Measurements from ENCODE around the gene MEDAG.

- TF ChIP-seq CTCF (conservative IDR thresholded peaks at IDR 0.05; ENCODE audit: low read depth in 2 of 2) (no peak), CREB1 (CRISPR knock-in tag; IDR thresholded peaks at IDR 0.05; ENCODE audit: low read depth) (no peak), EZH2phosphoT487 (IDR thresholded peaks at IDR 0.05; ENCODE audit: unreplicated experiment) (no peak), POLR2AphosphoS5 (IDR thresholded peaks at IDR 0.05; ENCODE audit: low read depth) (no peak), EZH2 (IDR thresholded peaks at IDR 0.05; ENCODE audit: low read depth, unreplicated experiment) (no peak), NANOG (IDR thresholded peaks at IDR 0.05; ENCODE audit: borderline replicate concordance) (no peak), JUNB (IDR thresholded peaks at IDR 0.05; ENCODE audit: unreplicated experiment) (no peak), ZNF114 (CRISPR knock-in tag; IDR thresholded peaks at IDR 0.05) (no peak)
- TF ChIP-seq, protein P1, sequence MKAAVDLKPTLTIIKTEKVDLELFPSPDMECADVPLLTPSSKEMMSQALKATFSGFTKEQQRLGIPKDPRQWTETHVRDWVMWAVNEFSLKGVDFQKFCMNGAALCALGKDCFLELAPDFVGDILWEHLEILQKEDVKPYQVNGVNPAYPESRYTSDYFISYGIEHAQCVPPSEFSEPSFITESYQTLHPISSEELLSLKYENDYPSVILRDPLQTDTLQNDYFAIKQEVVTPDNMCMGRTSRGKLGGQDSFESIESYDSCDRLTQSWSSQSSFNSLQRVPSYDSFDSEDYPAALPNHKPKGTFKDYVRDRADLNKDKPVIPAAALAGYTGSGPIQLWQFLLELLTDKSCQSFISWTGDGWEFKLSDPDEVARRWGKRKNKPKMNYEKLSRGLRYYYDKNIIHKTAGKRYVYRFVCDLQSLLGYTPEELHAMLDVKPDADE (IDR thresholded peaks at IDR 0.05) = no peak
- TF ChIP-seq, protein P2, sequence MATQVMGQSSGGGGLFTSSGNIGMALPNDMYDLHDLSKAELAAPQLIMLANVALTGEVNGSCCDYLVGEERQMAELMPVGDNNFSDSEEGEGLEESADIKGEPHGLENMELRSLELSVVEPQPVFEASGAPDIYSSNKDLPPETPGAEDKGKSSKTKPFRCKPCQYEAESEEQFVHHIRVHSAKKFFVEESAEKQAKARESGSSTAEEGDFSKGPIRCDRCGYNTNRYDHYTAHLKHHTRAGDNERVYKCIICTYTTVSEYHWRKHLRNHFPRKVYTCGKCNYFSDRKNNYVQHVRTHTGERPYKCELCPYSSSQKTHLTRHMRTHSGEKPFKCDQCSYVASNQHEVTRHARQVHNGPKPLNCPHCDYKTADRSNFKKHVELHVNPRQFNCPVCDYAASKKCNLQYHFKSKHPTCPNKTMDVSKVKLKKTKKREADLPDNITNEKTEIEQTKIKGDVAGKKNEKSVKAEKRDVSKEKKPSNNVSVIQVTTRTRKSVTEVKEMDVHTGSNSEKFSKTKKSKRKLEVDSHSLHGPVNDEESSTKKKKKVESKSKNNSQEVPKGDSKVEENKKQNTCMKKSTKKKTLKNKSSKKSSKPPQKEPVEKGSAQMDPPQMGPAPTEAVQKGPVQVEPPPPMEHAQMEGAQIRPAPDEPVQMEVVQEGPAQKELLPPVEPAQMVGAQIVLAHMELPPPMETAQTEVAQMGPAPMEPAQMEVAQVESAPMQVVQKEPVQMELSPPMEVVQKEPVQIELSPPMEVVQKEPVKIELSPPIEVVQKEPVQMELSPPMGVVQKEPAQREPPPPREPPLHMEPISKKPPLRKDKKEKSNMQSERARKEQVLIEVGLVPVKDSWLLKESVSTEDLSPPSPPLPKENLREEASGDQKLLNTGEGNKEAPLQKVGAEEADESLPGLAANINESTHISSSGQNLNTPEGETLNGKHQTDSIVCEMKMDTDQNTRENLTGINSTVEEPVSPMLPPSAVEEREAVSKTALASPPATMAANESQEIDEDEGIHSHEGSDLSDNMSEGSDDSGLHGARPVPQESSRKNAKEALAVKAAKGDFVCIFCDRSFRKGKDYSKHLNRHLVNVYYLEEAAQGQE (IDR thresholded peaks at IDR 0.05; ENCODE audit: unreplicated experiment) = no peak
- TF ChIP-seq, protein P3, sequence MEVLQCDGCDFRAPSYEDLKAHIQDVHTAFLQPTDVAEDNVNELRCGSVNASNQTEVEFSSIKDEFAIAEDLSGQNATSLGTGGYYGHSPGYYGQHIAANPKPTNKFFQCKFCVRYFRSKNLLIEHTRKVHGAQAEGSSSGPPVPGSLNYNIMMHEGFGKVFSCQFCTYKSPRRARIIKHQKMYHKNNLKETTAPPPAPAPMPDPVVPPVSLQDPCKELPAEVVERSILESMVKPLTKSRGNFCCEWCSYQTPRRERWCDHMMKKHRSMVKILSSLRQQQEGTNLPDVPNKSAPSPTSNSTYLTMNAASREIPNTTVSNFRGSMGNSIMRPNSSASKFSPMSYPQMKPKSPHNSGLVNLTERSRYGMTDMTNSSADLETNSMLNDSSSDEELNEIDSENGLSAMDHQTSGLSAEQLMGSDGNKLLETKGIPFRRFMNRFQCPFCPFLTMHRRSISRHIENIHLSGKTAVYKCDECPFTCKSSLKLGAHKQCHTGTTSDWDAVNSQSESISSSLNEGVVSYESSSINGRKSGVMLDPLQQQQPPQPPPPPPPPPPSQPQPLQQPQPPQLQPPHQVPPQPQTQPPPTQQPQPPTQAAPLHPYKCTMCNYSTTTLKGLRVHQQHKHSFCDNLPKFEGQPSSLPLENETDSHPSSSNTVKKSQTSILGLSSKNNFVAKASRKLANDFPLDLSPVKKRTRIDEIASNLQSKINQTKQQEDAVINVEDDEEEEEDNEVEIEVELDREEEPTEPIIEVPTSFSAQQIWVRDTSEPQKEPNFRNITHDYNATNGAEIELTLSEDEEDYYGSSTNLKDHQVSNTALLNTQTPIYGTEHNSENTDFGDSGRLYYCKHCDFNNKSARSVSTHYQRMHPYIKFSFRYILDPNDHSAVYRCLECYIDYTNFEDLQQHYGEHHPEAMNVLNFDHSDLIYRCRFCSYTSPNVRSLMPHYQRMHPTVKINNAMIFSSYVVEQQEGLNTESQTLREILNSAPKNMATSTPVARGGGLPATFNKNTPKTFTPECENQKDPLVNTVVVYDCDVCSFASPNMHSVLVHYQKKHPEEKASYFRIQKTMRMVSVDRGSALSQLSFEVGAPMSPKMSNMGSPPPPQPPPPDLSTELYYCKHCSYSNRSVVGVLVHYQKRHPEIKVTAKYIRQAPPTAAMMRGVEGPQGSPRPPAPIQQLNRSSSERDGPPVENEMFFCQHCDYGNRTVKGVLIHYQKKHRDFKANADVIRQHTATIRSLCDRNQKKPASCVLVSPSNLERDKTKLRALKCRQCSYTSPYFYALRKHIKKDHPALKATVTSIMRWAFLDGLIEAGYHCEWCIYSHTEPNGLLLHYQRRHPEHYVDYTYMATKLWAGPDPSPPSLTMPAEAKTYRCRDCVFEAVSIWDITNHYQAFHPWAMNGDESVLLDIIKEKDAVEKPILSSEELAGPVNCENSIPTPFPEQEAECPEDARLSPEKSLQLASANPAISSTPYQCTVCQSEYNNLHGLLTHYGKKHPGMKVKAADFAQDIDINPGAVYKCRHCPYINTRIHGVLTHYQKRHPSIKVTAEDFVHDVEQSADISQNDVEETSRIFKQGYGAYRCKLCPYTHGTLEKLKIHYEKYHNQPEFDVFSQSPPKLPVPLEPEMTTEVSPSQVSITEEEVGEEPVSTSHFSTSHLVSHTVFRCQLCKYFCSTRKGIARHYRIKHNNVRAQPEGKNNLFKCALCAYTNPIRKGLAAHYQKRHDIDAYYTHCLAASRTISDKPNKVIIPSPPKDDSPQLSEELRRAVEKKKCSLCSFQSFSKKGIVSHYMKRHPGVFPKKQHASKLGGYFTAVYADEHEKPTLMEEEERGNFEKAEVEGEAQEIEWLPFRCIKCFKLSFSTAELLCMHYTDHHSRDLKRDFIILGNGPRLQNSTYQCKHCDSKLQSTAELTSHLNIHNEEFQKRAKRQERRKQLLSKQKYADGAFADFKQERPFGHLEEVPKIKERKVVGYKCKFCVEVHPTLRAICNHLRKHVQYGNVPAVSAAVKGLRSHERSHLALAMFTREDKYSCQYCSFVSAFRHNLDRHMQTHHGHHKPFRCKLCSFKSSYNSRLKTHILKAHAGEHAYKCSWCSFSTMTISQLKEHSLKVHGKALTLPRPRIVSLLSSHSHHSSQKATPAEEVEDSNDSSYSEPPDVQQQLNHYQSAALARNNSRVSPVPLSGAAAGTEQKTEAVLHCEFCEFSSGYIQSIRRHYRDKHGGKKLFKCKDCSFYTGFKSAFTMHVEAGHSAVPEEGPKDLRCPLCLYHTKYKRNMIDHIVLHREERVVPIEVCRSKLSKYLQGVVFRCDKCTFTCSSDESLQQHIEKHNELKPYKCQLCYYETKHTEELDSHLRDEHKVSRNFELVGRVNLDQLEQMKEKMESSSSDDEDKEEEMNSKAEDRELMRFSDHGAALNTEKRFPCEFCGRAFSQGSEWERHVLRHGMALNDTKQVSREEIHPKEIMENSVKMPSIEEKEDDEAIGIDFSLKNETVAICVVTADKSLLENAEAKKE (CRISPR knock-in tag; IDR thresholded peaks at IDR 0.05) = no peak
Measured at GRCh38 chr13:30880856-30881155, 25.3 kb upstream of the MEDAG start.
